ENCODE data around the gene CERS1. TPM values are rescaled to one million over a fixed set of nuclear protein-coding genes. Genes with fewer than 3 reads are reported as not detected.
A peak's percentile ranks its signal among the peaks of the same experiment; 100 is the strongest.

Gene CERS1, protein sequence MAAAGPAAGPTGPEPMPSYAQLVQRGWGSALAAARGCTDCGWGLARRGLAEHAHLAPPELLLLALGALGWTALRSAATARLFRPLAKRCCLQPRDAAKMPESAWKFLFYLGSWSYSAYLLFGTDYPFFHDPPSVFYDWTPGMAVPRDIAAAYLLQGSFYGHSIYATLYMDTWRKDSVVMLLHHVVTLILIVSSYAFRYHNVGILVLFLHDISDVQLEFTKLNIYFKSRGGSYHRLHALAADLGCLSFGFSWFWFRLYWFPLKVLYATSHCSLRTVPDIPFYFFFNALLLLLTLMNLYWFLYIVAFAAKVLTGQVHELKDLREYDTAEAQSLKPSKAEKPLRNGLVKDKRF
- polyA plus RNA-seq (2011; rRNA removed): 1.7 and 2.4 TPM in 2 replicates
- polyA plus RNA-seq (2012; cell fraction: cytosol; rRNA removed): 4.5 and 6.8 TPM in 2 replicates
- 6.6 and 7.7 TPM in 2 replicates for polyA plus RNA-seq (2012; cell fraction: nucleus; rRNA removed)
- polyA plus RNA-seq (2017; fragmentation: RNase III; extraction: RNeasy Plus Mini Kit Qiagen cat#74134 plus additional on column Dnase treatment): 3.4 to 4.4 TPM (median 3.7 TPM) in 3 replicates
- polyA minus RNA-seq (2011; rRNA and poly(A)+ RNA removed): 4.7 and 4.9 TPM in 2 replicates

DNA sequence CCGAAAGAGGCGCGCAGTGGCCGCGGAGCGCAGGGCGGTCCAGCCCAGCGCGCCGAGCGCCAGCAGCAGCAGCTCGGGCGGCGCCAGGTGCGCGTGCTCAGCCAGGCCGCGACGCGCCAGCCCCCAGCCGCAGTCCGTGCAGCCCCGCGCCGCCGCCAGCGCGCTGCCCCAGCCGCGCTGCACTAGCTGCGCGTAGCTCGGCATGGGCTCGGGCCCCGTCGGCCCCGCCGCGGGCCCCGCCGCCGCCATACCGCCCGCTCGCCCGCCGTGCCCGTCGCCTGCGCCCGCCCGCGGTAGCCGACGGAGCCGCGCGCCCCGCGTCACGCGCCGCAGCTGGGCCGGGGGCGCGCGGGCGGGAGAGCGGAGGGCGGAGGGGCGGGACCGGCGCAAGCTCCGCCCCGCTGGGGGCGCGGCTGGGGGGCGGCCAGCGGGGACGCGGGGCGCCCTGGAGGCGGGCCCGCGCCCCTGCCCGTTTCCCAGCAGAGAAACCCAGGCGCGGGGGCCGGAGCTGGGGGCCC lies at the start of gene CERS1:
Gene CERS1 (minus strand): TSS at position 335 of the 518 bp plus-strand sequence. CDS start 86 bp downstream, at position 249.
- FAIRE-seq (no peak), ATAC-seq (peak; percentile 31 to 39; a peak in 5 of 6 replicates), DNase-seq (ENCODE audit: low read depth in 1 of 2, low spot score in 1 of 2) (peak in 1 of 2 experiments; percentile 21)
- Histone ChIP-seq H3K9me3 (no peaks in the 10 kb centered on the region), H3K27ac (peak within 1 kb of the TSS; percentile 66 to 83; a peak in 5 of 6 replicates), H3K4me3 (peak within 1 kb of the TSS; percentile 76), H3K4me1 (peaks cover 11% of the 10 kb centered on the region; the same call in 2 of the 3 replicates), H3K4me2 (peak within 1 kb of the TSS; percentile 98)
- no CpG with 5 or more reads among the region's 89 CpGs for WGBS (ENCODE audit: missing lambda C conversion rate)
- ChIA-PET CTCF (interaction anchor here (1.0 to 4.1 kb wide), 9 partner anchors 9 to 189 kb away, joined by 3 to 46 read pairs (median 6); no protein-coding TSS in a partner anchor), POLR2A (interaction anchor here (1.8 kb wide), 1 partner anchor 24 kb away, joined by 4 read pairs; the partner anchor contains the start of genes COPE and DDX49)
- no peak for TF ChIP-seq RAD21 (conservative IDR thresholded peaks at IDR 0.05 in 1 of 2, IDR thresholded peaks at IDR 0.05 in 1 of 2)
- TF ChIP-seq, protein P1, sequence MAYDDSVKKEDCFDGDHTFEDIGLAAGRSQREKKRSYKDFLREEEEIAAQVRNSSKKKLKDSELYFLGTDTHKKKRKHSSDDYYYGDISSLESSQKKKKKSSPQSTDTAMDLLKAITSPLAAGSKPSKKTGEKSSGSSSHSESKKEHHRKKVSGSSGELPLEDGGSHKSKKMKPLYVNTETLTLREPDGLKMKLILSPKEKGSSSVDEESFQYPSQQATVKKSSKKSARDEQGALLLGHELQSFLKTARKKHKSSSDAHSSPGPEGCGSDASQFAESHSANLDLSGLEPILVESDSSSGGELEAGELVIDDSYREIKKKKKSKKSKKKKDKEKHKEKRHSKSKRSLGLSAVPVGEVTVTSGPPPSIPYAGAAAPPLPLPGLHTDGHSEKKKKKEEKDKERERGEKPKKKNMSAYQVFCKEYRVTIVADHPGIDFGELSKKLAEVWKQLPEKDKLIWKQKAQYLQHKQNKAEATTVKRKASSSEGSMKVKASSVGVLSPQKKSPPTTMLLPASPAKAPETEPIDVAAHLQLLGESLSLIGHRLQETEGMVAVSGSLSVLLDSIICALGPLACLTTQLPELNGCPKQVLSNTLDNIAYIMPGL (CRISPR knock-in tag; IDR thresholded peaks at IDR 0.05; ENCODE audit: borderline replicate concordance): no peak
- no peak for TF ChIP-seq CEBPB (IDR thresholded peaks at IDR 0.05)
- no peak for TF ChIP-seq TFCP2L1 (CRISPR knock-in tag; IDR thresholded peaks at IDR 0.05)
- TF ChIP-seq, protein P2, sequence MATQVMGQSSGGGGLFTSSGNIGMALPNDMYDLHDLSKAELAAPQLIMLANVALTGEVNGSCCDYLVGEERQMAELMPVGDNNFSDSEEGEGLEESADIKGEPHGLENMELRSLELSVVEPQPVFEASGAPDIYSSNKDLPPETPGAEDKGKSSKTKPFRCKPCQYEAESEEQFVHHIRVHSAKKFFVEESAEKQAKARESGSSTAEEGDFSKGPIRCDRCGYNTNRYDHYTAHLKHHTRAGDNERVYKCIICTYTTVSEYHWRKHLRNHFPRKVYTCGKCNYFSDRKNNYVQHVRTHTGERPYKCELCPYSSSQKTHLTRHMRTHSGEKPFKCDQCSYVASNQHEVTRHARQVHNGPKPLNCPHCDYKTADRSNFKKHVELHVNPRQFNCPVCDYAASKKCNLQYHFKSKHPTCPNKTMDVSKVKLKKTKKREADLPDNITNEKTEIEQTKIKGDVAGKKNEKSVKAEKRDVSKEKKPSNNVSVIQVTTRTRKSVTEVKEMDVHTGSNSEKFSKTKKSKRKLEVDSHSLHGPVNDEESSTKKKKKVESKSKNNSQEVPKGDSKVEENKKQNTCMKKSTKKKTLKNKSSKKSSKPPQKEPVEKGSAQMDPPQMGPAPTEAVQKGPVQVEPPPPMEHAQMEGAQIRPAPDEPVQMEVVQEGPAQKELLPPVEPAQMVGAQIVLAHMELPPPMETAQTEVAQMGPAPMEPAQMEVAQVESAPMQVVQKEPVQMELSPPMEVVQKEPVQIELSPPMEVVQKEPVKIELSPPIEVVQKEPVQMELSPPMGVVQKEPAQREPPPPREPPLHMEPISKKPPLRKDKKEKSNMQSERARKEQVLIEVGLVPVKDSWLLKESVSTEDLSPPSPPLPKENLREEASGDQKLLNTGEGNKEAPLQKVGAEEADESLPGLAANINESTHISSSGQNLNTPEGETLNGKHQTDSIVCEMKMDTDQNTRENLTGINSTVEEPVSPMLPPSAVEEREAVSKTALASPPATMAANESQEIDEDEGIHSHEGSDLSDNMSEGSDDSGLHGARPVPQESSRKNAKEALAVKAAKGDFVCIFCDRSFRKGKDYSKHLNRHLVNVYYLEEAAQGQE (IDR thresholded peaks at IDR 0.05): no peak
- no peak for TF ChIP-seq SREBF2 (IDR thresholded peaks at IDR 0.05)
- no peak for TF ChIP-seq ZC3H11A (IDR thresholded peaks at IDR 0.05)
- TF ChIP-seq HOXB5 (CRISPR knock-in tag; IDR thresholded peaks at IDR 0.05): no peak
- TF ChIP-seq RARB (CRISPR knock-in tag; IDR thresholded peaks at IDR 0.05): no peak
- no peak for TF ChIP-seq HEYL (CRISPR knock-in tag; IDR thresholded peaks at IDR 0.05)
- TF ChIP-seq RCOR1 (IDR thresholded peaks at IDR 0.05; ENCODE audit: low read depth, low read length): no peak
- TF ChIP-seq EP300 (IDR thresholded peaks at IDR 0.05): no peak
- TF ChIP-seq, protein P3, sequence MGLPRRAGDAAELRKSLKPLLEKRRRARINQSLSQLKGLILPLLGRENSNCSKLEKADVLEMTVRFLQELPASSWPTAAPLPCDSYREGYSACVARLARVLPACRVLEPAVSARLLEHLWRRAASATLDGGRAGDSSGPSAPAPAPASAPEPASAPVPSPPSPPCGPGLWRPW (IDR thresholded peaks at IDR 0.05): no peak
- no peak for TF ChIP-seq ZSCAN20 (CRISPR knock-in tag; IDR thresholded peaks at IDR 0.05)
- TF ChIP-seq GATA3 (IDR thresholded peaks at IDR 0.05; ENCODE audit: borderline replicate concordance): no peak
- TF ChIP-seq HOXB13 (CRISPR knock-in tag; IDR thresholded peaks at IDR 0.05; ENCODE audit: low read depth): no peak
- TF ChIP-seq KDM5A (IDR thresholded peaks at IDR 0.05): no peak
- no peak for TF ChIP-seq POLR2A (IDR thresholded peaks at IDR 0.05; ENCODE audit: low read length)

DNA sequence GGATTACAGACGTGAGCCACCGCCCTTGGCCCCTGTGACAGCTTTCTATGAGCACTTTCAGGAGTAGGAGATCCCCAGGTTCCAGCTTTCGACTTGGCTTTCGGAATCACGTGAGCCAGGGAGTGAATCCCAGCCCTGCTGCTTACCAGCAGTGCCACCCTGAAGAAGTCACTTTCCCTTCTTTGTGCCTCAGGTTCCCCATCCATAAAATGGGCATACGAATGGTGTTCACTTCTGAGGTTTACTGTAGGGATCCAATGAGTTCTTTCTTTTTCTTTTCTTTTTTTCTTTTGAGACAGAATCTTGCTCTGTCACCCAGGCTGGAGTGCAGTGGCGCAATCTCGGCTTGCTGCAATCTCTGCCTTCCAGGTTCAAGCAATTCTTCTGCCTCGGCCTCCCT lies 49.3 kb upstream of the CERS1 start:
- Histone ChIP-seq H3K4me1 (0 out of 3 replicates have a peak, but pooled peaks cover 3% of the 10 kb centered on the region), H3K4me2 (no peak overlapping the region), H3K4me3 (no peak overlapping the region), H3K27ac (no peak overlapping the region), H3K9me3 (no peaks in the 10 kb centered on the region)
- DNase-seq (ENCODE audit: low read depth in 1 of 2, low spot score in 1 of 2): no peak
- POLR2A ChIA-PET: no interaction called here
- FAIRE-seq: no peak
- ATAC-seq: no peak
- CTCF ChIA-PET: interaction anchor here (0.7 to 4.8 kb wide), 2 partner anchors 19 to 42 kb away, joined by 4 to 22 read pairs; no protein-coding TSS in a partner anchor
- no peak for TF ChIP-seq EHMT2 (IDR thresholded peaks at IDR 0.05; ENCODE audit: low read depth)
- WGBS (ENCODE audit: missing lambda C conversion rate): 90% methylated on average over 9 of the region's 9 CpGs
